GM19397 (cell line): ENCODE measurements around the gene SH2D6.
"Not testable (repeated sequence)": the region's sequence is repeated elsewhere in the genome, so short reads cannot be mapped to it uniquely, and the experiment has no call there.

Experiments
- ATAC-seq: cut with Tn5 transposase; IDR thresholded peaks from one replicate; pipeline ENCODE4 v1.9.1; 2021; ENCODE audit warnings: mild to moderate bottlenecking, moderate library complexity; ENCODE audit not compliant: unreplicated experiment

SH2D6 gene

GRCh38 chr2:85418132-85419008 is at the start of gene SH2D6:
Gene SH2D6 (plus strand): TSS chr2:85418714. CDS start chr2:85429466, 10,752 bp downstream.
- ATAC-seq: peak; percentile 83

DNA sequence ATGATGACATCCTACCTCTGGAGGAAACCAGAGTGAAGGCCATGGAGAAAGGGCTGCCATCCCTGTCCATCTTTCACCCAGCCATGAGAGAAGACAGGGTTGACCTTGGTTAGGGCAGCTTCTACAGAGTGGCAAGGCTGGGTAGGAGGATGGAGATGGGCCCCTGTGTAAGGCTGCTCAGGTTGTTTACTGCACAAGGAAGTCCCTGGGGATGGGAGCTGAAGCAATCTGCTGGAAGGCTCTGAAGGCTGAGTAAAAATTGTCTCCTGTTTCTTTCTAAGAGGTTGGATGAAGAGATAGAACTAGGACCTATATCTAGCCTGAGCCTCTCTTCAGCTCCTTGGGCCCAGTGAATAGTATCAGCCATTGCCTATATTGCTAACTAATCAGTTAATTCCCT is 49.6 kb upstream of the SH2D6 start:
- no peak for ATAC-seq

- no peak for ATAC-seq
Measured at GRCh38 chr2:85369500-85369899, 49.0 kb upstream of the SH2D6 start.

GRCh38 chr2:85371045-85371444 is 47.5 kb upstream of the SH2D6 start:
- ATAC-seq: no peak

DNA sequence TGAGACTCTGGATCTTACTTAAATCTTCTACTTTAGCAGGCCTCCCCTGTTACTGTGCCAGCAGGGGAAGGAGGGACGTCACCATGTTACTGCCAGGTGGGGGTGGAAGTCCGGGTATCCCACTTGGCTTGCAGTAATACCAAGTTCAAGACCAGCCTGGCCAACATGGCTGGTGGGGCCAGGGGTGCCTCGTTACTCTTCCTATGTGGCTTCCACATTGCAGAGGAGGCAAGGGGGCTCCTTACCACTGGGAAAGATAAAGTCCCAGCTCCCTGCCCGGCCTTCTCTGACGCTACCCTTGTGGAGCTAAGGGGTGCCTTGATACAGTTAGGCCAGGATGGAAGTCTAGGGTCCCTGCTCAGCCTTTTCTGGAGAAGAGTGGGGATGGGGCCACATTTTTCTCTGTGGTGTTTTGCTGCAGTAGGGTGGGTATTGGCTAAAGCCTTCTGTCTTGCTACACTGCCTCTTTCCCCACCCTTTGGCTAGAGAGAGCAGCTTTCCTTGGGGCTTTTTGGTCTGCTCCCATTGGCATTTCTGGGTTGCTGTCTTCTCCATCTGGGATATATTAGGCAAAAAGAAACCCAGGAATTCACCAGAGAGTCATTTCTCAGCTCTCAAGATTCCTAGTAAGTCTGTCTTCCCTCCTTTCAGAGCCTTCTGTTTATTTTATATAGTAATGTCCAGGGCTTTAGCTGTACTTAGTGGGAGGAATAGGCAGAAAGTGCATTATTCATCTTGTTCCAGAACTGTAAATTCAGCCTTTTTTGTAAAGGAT is 42.0 kb upstream of the SH2D6 start:
- ATAC-seq: no peak

- no peak for ATAC-seq
Measured at GRCh38 chr2:85377083-85377482, 41.4 kb upstream of the SH2D6 start.

DNA sequence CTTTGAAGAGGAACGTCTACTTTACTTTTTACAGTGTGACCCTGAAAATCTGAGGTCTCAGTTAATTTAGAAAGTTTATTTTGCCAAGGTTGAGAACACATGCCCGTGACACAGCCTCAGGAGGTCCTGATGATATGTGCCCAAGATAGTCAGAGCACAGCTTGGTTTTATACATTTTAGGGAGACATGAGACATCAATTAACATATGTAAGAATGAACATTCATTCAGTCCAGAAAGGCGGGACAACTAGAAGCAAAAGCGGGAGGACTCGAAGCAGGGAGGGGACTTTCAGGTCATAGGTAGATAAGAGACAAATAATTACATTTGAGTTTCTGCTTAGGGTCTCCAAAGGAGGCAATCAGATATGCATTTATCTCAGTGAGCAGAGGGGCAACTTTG is 40.3 kb upstream of the SH2D6 start:
- ATAC-seq: no peak

GRCh38 chr2:85380048-85380447 is 38.5 kb upstream of the SH2D6 start:
- ATAC-seq: no peak

DNA sequence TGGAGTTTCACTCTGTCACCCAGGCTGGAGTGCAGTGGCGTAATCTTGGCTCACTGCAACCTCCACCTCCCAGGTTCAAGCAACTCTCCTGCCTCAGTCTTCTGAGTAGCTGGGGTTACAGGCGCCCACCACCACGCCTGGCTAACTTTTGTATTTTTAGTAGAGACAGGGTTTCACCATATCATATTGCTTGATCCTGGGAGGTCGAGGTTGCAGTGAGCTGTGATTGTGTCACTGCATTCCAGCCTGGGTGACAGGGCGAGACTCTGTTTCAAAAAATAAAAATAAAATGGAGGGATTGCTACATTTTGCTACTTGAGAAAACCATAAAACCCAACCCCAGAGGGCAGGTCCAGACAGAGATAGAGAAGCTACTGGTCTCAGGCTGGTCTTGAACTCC is 35.4 kb upstream of the SH2D6 start:
- ATAC-seq: not testable (repeated sequence)

- no peak for ATAC-seq
Measured at GRCh38 chr2:85383850-85384249, 34.7 kb upstream of the SH2D6 start.

DNA sequence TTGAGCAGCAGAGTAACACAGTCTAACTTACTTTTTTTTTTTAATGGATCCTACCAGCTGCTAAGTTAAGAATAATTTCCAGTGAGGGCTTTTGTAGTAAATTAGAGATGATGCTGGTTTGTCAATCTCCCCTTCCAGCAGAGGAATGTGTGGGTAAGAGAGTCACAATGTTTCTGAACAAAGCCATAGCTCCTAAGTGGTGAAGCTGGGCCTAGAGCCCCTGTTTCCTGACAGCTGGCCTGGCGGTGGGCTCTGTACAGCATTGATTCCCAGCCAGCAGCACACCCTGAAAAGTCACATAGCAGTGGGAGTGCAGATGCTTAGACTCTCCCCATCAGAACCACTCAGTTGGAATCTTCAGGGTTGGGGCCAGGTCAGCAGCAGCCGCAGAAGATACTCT is 32.8 kb upstream of the SH2D6 start:
- no peak for ATAC-seq

GRCh38 chr2:85387754-85388153 is 30.8 kb upstream of the SH2D6 start:
- no peak for ATAC-seq

GRCh38 chr2:85388878-85389538 is 29.5 kb upstream of the SH2D6 start:
- no peak for ATAC-seq

DNA sequence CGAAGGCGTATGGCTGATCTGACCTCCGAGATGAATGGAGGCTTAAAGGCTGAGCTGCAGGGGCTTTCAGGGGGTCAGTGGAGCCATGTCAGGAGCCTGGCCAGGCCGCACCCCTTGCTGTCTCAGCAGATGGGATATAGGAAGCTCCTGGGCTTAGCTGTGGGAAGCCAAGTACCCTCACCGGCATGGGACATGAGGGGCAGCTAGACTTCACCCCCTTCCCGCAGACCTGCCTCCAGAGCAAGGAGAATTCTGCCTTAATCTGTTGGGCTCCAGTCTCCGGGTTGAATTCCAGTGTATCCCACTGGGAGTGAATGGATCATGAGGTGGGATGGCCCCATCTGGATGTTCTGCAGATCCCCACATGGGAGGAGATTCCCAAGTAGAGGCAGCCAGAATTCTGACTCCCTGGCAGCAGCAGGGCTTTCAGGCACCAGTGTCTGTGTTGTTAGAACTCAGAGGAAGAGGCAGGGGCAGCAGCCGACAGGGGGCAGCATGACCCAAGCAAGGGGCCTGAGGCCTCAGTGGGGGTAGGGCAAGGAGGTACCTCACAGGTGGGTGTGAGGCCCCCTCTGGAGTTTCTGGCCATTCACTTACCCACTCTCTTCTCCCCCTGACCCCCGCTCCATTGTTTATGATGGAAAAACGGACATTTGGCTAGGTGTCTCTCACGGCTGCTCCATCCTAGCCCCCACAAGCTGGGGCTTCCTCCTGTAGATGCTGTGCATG is 27.4 kb upstream of the SH2D6 start:
- ATAC-seq: no peak

DNA sequence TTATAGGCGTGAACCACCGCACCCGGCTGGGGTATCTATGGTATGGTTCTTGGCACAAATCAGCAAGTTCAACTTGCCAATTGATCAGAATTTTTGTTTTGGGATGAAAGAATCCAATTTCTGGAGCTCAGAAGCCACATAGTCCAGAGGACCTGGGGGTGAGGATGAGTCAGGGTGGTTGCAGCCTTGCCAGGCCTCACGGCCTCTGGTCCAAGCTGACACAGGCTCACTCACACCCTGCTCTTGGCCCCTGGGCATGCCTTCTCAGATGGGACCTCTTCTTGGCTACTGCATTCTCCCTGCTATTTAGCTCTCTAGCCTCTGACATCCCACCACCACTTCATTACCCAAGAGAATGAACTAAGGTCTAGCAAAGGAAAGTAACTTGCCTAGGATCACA is 24.7 kb upstream of the SH2D6 start:
- no peak for ATAC-seq

DNA sequence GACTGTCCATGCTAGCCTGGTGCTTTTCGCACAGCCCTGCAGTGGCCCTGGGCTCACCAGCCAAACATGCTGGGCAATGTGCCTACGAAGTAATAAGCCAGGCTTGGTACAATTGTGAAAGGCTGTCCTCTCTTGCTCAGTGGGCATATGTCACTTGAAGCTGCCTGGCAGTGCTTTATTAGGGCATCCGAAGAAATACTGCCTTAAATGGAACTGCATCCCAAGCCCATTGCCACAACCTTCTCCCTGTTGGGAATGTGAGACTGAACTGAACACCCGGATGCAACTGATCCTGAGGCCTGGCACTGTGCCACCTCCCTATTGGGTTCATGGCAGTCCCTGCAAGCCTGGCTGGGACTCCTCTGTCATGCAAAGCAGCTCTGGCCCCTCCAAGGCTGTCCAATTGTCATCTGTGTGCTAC is 24.2 kb upstream of the SH2D6 start:
- no peak for ATAC-seq

DNA sequence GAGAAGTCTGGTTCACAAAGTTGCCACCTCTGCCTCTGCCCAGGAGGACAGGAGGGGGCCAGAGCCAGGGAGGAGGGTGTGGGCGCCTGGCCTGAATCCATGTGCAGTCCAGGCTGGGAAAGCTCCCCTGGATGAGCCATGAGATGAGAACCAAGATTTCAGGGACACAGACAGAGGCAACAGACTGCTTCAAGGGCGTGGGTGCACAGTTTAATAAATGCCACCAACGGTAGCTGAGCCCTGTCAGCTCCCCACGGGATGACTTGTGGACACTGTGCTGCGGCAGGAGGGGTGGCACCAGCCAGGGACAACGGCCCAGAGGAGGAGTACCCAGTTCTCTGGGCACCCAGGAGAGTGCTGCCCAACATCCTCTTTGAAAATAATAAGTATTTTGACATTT is 23.5 kb upstream of the SH2D6 start:
- ATAC-seq: no peak

- ATAC-seq: no peak
Measured at GRCh38 chr2:85395912-85396475, 22.5 kb upstream of the SH2D6 start.

DNA sequence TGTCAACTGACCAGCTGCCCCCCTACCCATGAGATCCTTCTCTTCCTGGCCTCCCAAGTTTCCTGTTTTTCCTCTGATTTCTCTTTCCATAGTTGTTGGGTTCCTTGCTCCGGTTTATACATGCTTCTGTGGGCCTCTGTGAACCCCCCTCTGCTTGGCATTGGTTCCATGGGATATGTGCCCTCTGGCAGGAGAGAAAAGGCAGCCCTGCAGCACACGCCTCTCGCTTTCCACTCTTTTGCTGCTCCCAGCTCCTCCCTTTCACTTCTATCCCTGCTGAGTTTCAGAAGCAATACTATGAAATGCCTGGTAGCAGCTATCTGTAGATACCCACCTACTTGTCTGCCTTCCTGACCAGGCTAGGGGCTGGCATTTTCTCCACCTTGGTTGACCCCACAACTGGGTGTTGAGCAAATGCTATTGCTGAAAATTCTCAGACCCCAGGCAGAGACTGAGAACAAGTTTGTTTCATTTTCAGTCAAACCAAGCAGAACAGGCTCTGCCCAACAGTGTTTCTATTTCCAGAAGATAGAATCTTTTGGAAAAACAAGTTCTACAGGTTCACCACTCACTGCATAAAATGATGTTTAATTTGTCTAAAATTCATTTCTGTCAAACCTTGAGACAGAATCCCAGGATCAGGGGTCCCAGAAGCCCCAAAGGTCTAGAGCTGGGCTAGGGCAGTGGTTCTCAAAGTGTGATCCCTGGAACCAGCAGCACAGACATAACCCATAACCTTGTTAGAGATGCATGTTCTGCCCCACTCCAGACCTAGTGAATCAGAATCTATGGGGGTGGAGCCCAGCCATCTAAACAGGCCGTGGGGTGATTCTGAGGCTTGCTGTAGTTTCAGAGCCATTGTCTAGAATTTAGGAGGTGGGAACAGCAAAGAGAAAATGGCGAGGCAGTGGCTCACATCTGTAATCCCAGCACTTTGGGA is 21.7 kb upstream of the SH2D6 start:
- ATAC-seq: no peak
